Karpas-422 (cell line): ENCODE results near the gene FIGN. TPM values are rescaled to one million over a fixed set of nuclear protein-coding genes. Genes with fewer than 3 reads are reported as not detected.

Experiments
- DNase-seq: peaks from one replicate; pipeline ENCODE4 v3.0.0-alpha.2; 2015
- H2AFZ ChIP-seq: fragments of 200-600 bp; sonication (generic); 2 replicates; pipeline ENCODE4 v1.6.1; 2014; ENCODE audit warnings: antibody characterized with exemption, low read length, mixed read lengths
- H3K27ac ChIP-seq: fragments of 200-600 bp; sonication (generic); 2 replicates; pipeline ENCODE4 v1.5.1; 2014; ENCODE audit warnings: mild to moderate bottlenecking, low read length, moderate library complexity
- H3K27me3 ChIP-seq: fragments of 200-600 bp; sonication (generic); 2 replicates; pipeline ENCODE4 v1.6.1; 2014; ENCODE audit warnings: low read length, mixed read lengths
- H3K36me3 ChIP-seq: fragments of 200-600 bp; sonication (generic); 2 replicates; pipeline ENCODE4 v1.6.1; 2014; ENCODE audit warnings: low read length, mixed read lengths; ENCODE audit not compliant: insufficient read depth
- H3K4me1 ChIP-seq: fragments of 200-600 bp; sonication (generic); 2 replicates; pipeline ENCODE4 v1.6.1; 2014; ENCODE audit warnings: mild to moderate bottlenecking, low read length, mixed read lengths
- H3K4me2 ChIP-seq: fragments of 200-600 bp; sonication (generic); 2 replicates; pipeline ENCODE4 v1.6.1; 2014; ENCODE audit warnings: low read length, low read depth, mild to moderate bottlenecking; ENCODE audit not compliant: poor library complexity, severe bottlenecking
- H3K4me3 ChIP-seq: fragments of 200-600 bp; sonication (generic); 2 replicates; pipeline ENCODE4 v1.5.1; 2014; ENCODE audit warnings: mild to moderate bottlenecking, antibody characterized with exemption, low read length, mixed read lengths
- H3K79me2 ChIP-seq: fragments of 200-600 bp; sonication (generic); 2 replicates; pipeline ENCODE4 v1.6.1; 2014; ENCODE audit warnings: mild to moderate bottlenecking, low read length, mixed read lengths
- H3K9ac ChIP-seq: fragments of 200-600 bp; sonication (generic); 2 replicates; pipeline ENCODE4 v1.6.0; 2014; ENCODE audit warnings: low read length
- H3K9me2 ChIP-seq: fragments of 200-600 bp; sonication (generic), shearing (Covaris generic); replicated peaks from 2 replicates; pipeline ENCODE4 v1.6.0; 2014; ENCODE audit warnings: mild to moderate bottlenecking, low read length, moderate library complexity; ENCODE audit not compliant: insufficient read depth
- H3K9me3 ChIP-seq: fragments of 300-700, 200-600 bp; sonication (generic); 2 replicates; pipeline ENCODE4 v1.6.1; 2014; ENCODE audit warnings: low read length, mixed read lengths
- H4K20me1 ChIP-seq: fragments of 200-600 bp; sonication (generic); 2 replicates; pipeline ENCODE4 v1.6.1; 2014; ENCODE audit warnings: mild to moderate bottlenecking, antibody characterized with exemption, low read length, low read depth; ENCODE audit not compliant: insufficient read depth
- total RNA-seq: library from RNA; depleted of rRNA; stranded (reverse); fragments of >200 nt; shearing (Covaris generic); gene quantifications from 2 replicates; pipeline ENCODE4 v1.2.3, GENCODE V29; 2014; ENCODE audit warnings: low replicate concordance

FIGN gene
- total RNA-seq, 1 experiment from 2014 or later: not detected

GRCh38 chr2:163600801-163601200 lies 135.0 kb downstream of the FIGN start:
- no peak for DNase-seq
- peak overlapping the region; percentile 0 for H3K4me2 ChIP-seq

DNA sequence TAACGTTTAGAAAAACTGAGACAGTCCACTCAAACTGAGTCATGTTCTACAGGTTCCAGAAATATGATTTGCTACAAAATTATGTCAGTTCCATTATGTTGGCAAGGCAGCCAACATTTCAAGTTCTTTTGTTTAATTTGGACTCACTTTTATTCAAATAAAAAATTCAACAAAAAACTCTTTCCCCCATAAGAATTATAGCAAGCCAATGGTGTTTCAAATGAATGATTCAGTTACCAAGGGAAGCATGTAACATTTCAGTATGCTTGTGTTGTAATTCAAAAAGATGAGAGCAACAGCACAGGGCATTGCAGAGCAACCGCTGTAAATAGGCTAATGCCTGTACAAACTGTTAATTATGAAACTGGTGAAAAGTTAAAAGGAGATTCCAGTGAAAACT lies 140.8 kb downstream of the FIGN start:
- peak overlapping the region; percentile 60 for H3K4me2 ChIP-seq
- H3K9me3 ChIP-seq: no peaks in the 10 kb centered on the region
- no peaks in the 10 kb centered on the region for H3K36me3 ChIP-seq

More at GRCh38 chr2:163600801-163601200, 135.0 kb downstream of the FIGN start:
- Histone ChIP-seq H4K20me1 (no peaks in the 10 kb centered on the region), H3K9me3 (no peaks in the 10 kb centered on the region), H3K36me3 (no peaks in the 10 kb centered on the region), H3K4me3 (no peak overlapping the region), H3K9ac (no peak overlapping the region), H3K79me2 (no peaks in the 10 kb centered on the region), H3K27me3 (no peaks in the 10 kb centered on the region), H2AFZ (peak overlapping the region; percentile 70), H3K9me2 (no peaks in the 10 kb centered on the region), H3K4me1 (peaks cover 49% of the 10 kb centered on the region), H3K27ac (no peak overlapping the region)

DNA sequence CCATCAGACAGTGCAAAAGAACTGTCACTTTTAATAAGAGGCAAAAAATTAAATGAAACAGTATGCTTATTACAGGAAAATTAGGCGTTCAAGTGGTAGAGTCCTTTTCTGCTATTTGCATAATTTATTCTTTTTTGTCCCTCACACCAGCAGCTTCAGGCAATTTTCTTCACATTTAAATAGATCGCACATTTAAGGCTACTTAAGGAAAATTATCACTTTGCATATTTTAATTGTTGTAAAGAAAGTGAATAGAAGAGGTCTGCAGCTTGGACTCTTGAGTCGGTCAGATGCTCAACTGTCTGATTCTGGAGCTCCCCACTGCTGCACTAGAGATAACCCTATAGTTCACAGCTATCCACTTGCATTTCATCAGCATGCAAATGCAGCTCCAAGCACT lies 141.3 kb downstream of the FIGN start:
- Histone ChIP-seq H3K27me3 (no peaks in the 10 kb centered on the region), H3K79me2 (no peaks in the 10 kb centered on the region), H3K4me2 (peak overlapping the region; percentile 60), H3K9ac (peak overlapping the region; percentile 49), H2AFZ (no peak overlapping the region), H3K27ac (peak overlapping the region; percentile 96), H3K36me3 (no peaks in the 10 kb centered on the region), H3K9me2 (no peaks in the 10 kb centered on the region; the same call in 1 of the 2 replicates), H3K4me3 (peak overlapping the region; percentile 31), H4K20me1 (no peaks in the 10 kb centered on the region), H3K9me3 (no peaks in the 10 kb centered on the region), H3K4me1 (peaks cover 67% of the 10 kb centered on the region)
- DNase-seq: peak; percentile 86

More for the DNA sequence above, 140.8 kb downstream of the FIGN start:
- Histone ChIP-seq H3K9ac (peak overlapping the region; percentile 49), H3K4me1 (peaks cover 72% of the 10 kb centered on the region), H3K9me2 (no peaks in the 10 kb centered on the region), H3K27ac (peak overlapping the region; percentile 96), H2AFZ (0 out of 2 replicates have a peak overlapping the region, but pooled peaks have one; percentile 81), H4K20me1 (no peaks in the 10 kb centered on the region), H3K79me2 (no peaks in the 10 kb centered on the region), H3K4me3 (peak overlapping the region; percentile 31), H3K27me3 (no peaks in the 10 kb centered on the region)
- DNase-seq: no peak

DNA sequence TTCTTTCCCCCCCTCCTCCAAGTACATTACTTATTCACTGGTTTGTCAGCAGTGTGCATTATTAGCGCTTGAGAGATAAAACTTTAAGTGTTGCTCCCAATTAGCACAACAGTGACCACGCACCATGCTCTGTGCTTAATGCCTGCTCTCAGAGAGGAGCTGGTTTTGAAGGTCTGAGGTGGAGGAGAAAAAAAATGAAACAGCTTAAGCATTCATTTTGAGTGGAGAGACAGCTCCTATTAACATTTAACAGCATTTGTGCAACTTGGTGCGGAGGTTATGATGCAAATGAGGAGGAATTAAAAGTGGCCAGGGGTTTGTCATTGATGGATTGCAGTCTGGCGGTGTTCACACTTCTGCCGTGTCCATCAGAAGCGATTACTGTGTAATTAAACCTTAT lies 141.8 kb downstream of the FIGN start:
- H3K9me3 ChIP-seq: no peaks in the 10 kb centered on the region
- H3K9me2 ChIP-seq: no peaks in the 10 kb centered on the region; the same call in 1 of the 2 replicates
- no peaks in the 10 kb centered on the region for H3K79me2 ChIP-seq
- H4K20me1 ChIP-seq: no peaks in the 10 kb centered on the region
- H2AFZ ChIP-seq: no peak overlapping the region
- H3K4me3 ChIP-seq: peak overlapping the region; percentile 32; the same call in 1 of the 2 replicates
- peak; percentile 88 for DNase-seq
- peak overlapping the region; percentile 96 for H3K27ac ChIP-seq
- H3K4me1 ChIP-seq: peaks cover 62% of the 10 kb centered on the region
- H3K36me3 ChIP-seq: no peaks in the 10 kb centered on the region
- peak overlapping the region; percentile 50 for H3K9ac ChIP-seq
- H3K4me2 ChIP-seq: peak overlapping the region; percentile 60
- H3K27me3 ChIP-seq: no peaks in the 10 kb centered on the region

GRCh38 chr2:163592954-163593622 lies 142.7 kb downstream of the FIGN start:
- Histone ChIP-seq H2AFZ (no peak overlapping the region; the same call in 1 of the 2 replicates), H3K36me3 (no peaks in the 10 kb centered on the region), H3K79me2 (no peaks in the 10 kb centered on the region), H3K4me1 (peaks cover 62% of the 10 kb centered on the region), H3K9ac (peak overlapping the region; percentile 50; the same call in 1 of the 2 replicates), H3K27ac (peak overlapping the region; percentile 96), H3K9me3 (no peaks in the 10 kb centered on the region), H3K9me2 (no peaks in the 10 kb centered on the region; the same call in 1 of the 2 replicates), H4K20me1 (no peaks in the 10 kb centered on the region), H3K4me3 (peak overlapping the region; percentile 32; the same call in 1 of the 2 replicates), H3K27me3 (no peaks in the 10 kb centered on the region), H3K4me2 (peak overlapping the region; percentile 60)
- peak; percentile 55 for DNase-seq

DNA sequence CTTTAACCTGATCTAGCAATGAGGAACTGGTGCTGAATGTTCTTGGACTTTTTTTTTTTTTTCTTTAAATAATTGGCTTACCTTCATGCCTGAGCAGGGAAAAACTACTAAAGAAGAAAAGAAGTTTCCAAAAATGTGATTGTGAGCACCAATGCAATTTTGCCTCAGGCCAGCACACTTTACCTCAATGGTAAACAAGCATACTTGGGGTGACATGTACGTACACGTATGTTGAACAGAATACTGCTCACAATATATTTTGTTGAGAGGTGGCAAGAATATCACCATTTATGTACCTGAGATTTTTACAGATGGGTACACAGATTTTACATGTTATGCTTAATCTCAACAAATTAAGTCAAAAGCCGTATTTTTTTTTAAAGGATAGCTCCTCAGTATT lies 144.3 kb downstream of the FIGN start:
- H3K9ac ChIP-seq: no peak overlapping the region
- no peaks in the 10 kb centered on the region for H3K27me3 ChIP-seq
- H3K4me3 ChIP-seq: no peak overlapping the region
- H3K4me1 ChIP-seq: peaks cover 55% of the 10 kb centered on the region
- no peaks in the 10 kb centered on the region for H4K20me1 ChIP-seq
- no peaks in the 10 kb centered on the region for H3K36me3 ChIP-seq
- peak overlapping the region; percentile 22 for H3K4me2 ChIP-seq
- no peaks in the 10 kb centered on the region; the same call in 1 of the 2 replicates for H3K9me2 ChIP-seq
- H2AFZ ChIP-seq: peak overlapping the region; percentile 48; the same call in 1 of the 2 replicates
- no peaks in the 10 kb centered on the region for H3K79me2 ChIP-seq
- DNase-seq: no peak
- H3K9me3 ChIP-seq: no peaks in the 10 kb centered on the region
- no peak overlapping the region for H3K27ac ChIP-seq

- H3K4me1 ChIP-seq: peaks cover 7% of the 10 kb centered on the region
- DNase-seq: no peak
- H3K36me3 ChIP-seq: no peaks in the 10 kb centered on the region
- no peaks in the 10 kb centered on the region for H4K20me1 ChIP-seq
- H2AFZ ChIP-seq: no peak overlapping the region
- H3K79me2 ChIP-seq: no peaks in the 10 kb centered on the region
- no peak overlapping the region for H3K9ac ChIP-seq
- H3K27me3 ChIP-seq: no peaks in the 10 kb centered on the region
- no peak overlapping the region for H3K4me3 ChIP-seq
- H3K9me2 ChIP-seq: no peaks in the 10 kb centered on the region; the same call in 1 of the 2 replicates
- no peak overlapping the region for H3K27ac ChIP-seq
- no peaks in the 10 kb centered on the region for H3K9me3 ChIP-seq
- no peak overlapping the region for H3K4me2 ChIP-seq
Observed at GRCh38 chr2:163580757-163581156, 155.1 kb downstream of the FIGN start.

- Histone ChIP-seq H3K4me3 (no peak overlapping the region), H3K9ac (no peak overlapping the region), H3K4me1 (peaks cover 4% of the 10 kb centered on the region), H3K27ac (no peak overlapping the region), H3K4me2 (no peak overlapping the region), H2AFZ (no peak overlapping the region), H3K36me3 (no peaks in the 10 kb centered on the region), H3K9me3 (no peaks in the 10 kb centered on the region; the same call in 1 of the 2 replicates), H3K79me2 (no peaks in the 10 kb centered on the region), H3K9me2 (no peaks in the 10 kb centered on the region), H4K20me1 (no peaks in the 10 kb centered on the region), H3K27me3 (no peaks in the 10 kb centered on the region)
- DNase-seq: no peak
Observed at GRCh38 chr2:163574309-163574708, 161.5 kb downstream of the FIGN start.
